GM12801 (cell line): ENCODE data around the gene DDX19B.

Experiments used
- TF ChIP-seq, protein P1 (sequence below): IDR thresholded peaks from one replicate; pipeline ENCODE4 v1.5.1; 2011; ENCODE audit warnings: control low read depth; ENCODE audit not compliant: insufficient read length; ENCODE audit errors: extremely low read depth

The DDX19B gene

GRCh38 chr16:70271696-70272095 lies 27.3 kb upstream of the DDX19B start:
- TF ChIP-seq, protein P1, sequence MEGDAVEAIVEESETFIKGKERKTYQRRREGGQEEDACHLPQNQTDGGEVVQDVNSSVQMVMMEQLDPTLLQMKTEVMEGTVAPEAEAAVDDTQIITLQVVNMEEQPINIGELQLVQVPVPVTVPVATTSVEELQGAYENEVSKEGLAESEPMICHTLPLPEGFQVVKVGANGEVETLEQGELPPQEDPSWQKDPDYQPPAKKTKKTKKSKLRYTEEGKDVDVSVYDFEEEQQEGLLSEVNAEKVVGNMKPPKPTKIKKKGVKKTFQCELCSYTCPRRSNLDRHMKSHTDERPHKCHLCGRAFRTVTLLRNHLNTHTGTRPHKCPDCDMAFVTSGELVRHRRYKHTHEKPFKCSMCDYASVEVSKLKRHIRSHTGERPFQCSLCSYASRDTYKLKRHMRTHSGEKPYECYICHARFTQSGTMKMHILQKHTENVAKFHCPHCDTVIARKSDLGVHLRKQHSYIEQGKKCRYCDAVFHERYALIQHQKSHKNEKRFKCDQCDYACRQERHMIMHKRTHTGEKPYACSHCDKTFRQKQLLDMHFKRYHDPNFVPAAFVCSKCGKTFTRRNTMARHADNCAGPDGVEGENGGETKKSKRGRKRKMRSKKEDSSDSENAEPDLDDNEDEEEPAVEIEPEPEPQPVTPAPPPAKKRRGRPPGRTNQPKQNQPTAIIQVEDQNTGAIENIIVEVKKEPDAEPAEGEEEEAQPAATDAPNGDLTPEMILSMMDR = no peak

DNA sequence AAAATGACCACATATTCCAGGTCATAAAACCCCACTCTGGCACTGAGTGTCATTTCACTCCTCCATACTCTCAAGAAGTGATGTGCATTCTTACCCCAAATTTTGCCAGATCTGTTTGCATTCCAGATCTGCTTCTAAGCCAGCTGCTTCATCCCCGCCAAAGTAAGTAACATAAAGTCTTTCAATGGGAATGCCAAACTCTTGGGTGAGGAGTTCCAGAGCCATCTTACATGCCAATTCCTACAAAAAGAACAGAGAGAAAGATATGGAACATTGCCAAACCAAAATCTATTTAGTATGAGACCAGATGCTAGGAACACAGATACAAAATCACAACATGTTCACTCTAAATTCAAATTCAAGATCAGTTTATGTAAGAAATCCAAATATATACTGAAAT lies 22.6 kb upstream of the DDX19B start:
- TF ChIP-seq, protein P1 = no peak

GRCh38 chr16:70289229-70290094 lies 9.5 kb upstream of the DDX19B start, which contains the start of gene AARS1:
AARS1 (minus strand) TSS chr16:70289506; CDS start chr16:70282763, 6,743 bp downstream.
- TF ChIP-seq, protein P1 = no peak

GRCh38 chr16:70290949-70291519 lies 8.0 kb upstream of the DDX19B start:
- TF ChIP-seq, protein P1 = no peak

DNA sequence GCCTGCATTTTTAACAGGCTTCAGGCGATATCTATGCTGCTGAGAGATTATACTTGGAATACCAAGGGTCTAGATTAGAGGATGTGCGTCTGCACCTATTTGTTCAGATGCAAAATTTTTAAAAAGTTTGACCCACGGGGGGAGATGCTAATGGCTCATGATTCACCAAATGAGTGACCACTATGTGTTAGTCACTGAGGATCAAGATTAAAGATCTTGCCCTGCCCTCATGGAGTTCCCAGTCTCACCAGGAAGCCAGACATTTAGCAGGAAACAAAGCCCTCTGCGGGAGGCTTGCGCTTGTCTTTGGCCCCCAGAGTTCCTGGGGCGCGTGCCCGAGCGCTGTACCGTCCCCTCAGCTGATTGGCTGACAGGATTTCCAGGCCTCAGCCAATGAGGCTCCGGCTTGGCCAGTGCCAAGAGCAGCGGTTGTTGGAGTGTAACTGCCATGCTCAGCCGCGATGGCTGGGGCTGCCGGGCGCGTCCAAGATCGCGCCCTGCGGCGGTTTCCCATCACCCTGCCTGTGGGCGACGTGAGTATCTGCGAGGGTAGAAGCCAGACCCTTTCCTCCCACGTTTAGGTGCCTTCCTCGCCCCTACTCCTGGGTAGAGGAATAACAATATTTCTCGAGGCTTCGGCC lies 4.5 kb upstream of the DDX19B start:
- TF ChIP-seq, protein P1 = no peak

GRCh38 chr16:70295634-70296033 lies 3.4 kb upstream of the DDX19B start:
- TF ChIP-seq, protein P1 = no peak

- TF ChIP-seq, protein P1 = no peak
These were observed 2.1 kb downstream of the DDX19B start for GRCh38 chr16:70301121-70301520.
